NCI-H1436 treated with DMSO at 0.1 percent for 48 hours (cell line): ENCODE measurements around the gene DROSHA.
"Not testable (repeated sequence)": the region's sequence is repeated elsewhere in the genome, so short reads cannot be mapped to it uniquely, and the experiment has no call there.

Experiments used
- DNase-seq: peaks from one replicate; lab custom pipeline; 2025; lab: John Stamatoyannopoulos, UW

The DROSHA gene

GRCh38 chr5:31531888-31532547 is at the start of gene DROSHA, which contains the start of gene C5orf22:
Gene DROSHA (minus strand): TSS chr5:31532093. CDS start chr5:31529059, 3,034 bp downstream.
Gene C5orf22 (plus strand): TSS chr5:31532301. CDS start chr5:31532393, 92 bp downstream.
- peak; percentile 65 for DNase-seq

GRCh38 chr5:31579558-31579957 is 47.7 kb upstream of the DROSHA start:
- DNase-seq = no peak

- DNase-seq = no peak
These were observed 45.5 kb upstream of the DROSHA start for GRCh38 chr5:31577438-31577837.

- DNase-seq = no peak
These were observed 42.9 kb upstream of the DROSHA start for GRCh38 chr5:31574772-31575171.

GRCh38 chr5:31573494-31574142 is 41.7 kb upstream of the DROSHA start:
- no peak for DNase-seq

- no peak for DNase-seq
These were observed 37.2 kb upstream of the DROSHA start for GRCh38 chr5:31569068-31569467.

- DNase-seq = no peak
These were observed 36.5 kb upstream of the DROSHA start for GRCh38 chr5:31568302-31568835.

GRCh38 chr5:31566362-31566761 is 34.5 kb upstream of the DROSHA start:
- not testable (repeated sequence) for DNase-seq

- DNase-seq = no peak
These were observed 31.3 kb upstream of the DROSHA start for GRCh38 chr5:31563216-31563615.

- no peak for DNase-seq
These were observed 30.1 kb upstream of the DROSHA start for GRCh38 chr5:31561946-31562345.

GRCh38 chr5:31559942-31560341 is 28.0 kb upstream of the DROSHA start:
- no peak for DNase-seq

- DNase-seq = no peak
These were observed 24.6 kb upstream of the DROSHA start for GRCh38 chr5:31556461-31556860.

GRCh38 chr5:31554552-31554951 is 22.7 kb upstream of the DROSHA start:
- no peak for DNase-seq

- DNase-seq = no peak
These were observed 22.0 kb upstream of the DROSHA start for GRCh38 chr5:31553863-31554262.

GRCh38 chr5:31551878-31552277 is 20.0 kb upstream of the DROSHA start:
- no peak for DNase-seq

GRCh38 chr5:31549114-31549513 is 17.2 kb upstream of the DROSHA start:
- DNase-seq = not testable (repeated sequence)

- no peak for DNase-seq
These were observed 6.0 kb upstream of the DROSHA start for GRCh38 chr5:31537851-31538250.

GRCh38 chr5:31537349-31537748 is 5.5 kb upstream of the DROSHA start:
- no peak for DNase-seq

GRCh38 chr5:31536873-31537272 is 5.0 kb upstream of the DROSHA start:
- no peak for DNase-seq

- no peak for DNase-seq
These were observed 2.7 kb upstream of the DROSHA start for GRCh38 chr5:31534527-31535046.

- no peak for DNase-seq
These were observed 378 bp downstream of the DROSHA start for GRCh38 chr5:31531543-31531887.

- DNase-seq = no peak
These were observed 1.2 kb downstream of the DROSHA start for GRCh38 chr5:31530541-31531265.

GRCh38 chr5:31523041-31523440 is 8.9 kb downstream of the DROSHA start:
- no peak for DNase-seq
